Measurements from ENCODE around the gene LIMA1. TPM values are rescaled to one million over a fixed set of nuclear protein-coding genes. Genes with fewer than 3 reads are reported as not detected.

The LIMA1 gene
- total and polyA plus RNA-seq, 2 of the 4 experiments (the other 2 are of a cell fraction): 126 to 163 TPM

GRCh38 chr12:50246873-50247612 lies 36.3 kb downstream of the LIMA1 start (continued):
- TF ChIP-seq SMC3 (IDR thresholded peaks at IDR 0.05; ENCODE audit: low read depth, low read length) (0 out of 2 replicates have a peak, but pooled peaks have one; percentile 6), RAD21 (IDR thresholded peaks at IDR 0.05; ENCODE audit: low read length) (no peak), POLR2A (IDR thresholded peaks at IDR 0.05; ENCODE audit: low read depth, low read length) (no peak)

GRCh38 chr12:50246197-50246865 lies 37.0 kb downstream of the LIMA1 start:
- peak overlapping the region; percentile 94 for H4K91ac ChIP-seq (ENCODE audit: insufficient read depth, low read depth, low read length)
- no TSS peak for BruUV-seq (replicated peaks)
- H3K79me1 ChIP-seq (ENCODE audit: low read depth in 1 of 2, low read length in 2 of 2): peaks cover 11 to 35% of the 10 kb centered on the region in 2 experiments
- no peak overlapping the region for H3K4me2 ChIP-seq (ENCODE audit: low read depth, low read length)
- DNase-seq (no peak), ATAC-seq (ENCODE audit: low read depth) (no peak)
- H2AK5ac ChIP-seq (ENCODE audit: low read depth, low read length): peak overlapping the region; percentile 91
- peak overlapping the region; percentile 21; the same call in 1 of the 2 replicates for H3K9ac ChIP-seq (ENCODE audit: low read depth, low read length)
- no peak overlapping the region for H2AFZ ChIP-seq (replicated peaks; ENCODE audit: low read length, poor library complexity)
- POLR2A ChIA-PET (ENCODE audit: unreplicated experiment): no interaction called here
- H2BK20ac ChIP-seq (ENCODE audit: low read depth, low read length): peak overlapping the region; percentile 97
- intact Hi-C loops (cut with micrococcal nuclease): no loop called here
- H3K9me1 ChIP-seq (ENCODE audit: insufficient read depth, low read length): peaks cover 9% of the 10 kb centered on the region
- 92% methylated on average over 5 of the region's 7 CpGs; no CpG with 5 or more reads in 1 of the 2 experiments for WGBS, 2 experiments (ENCODE audit: extremely low coverage in 2 of 2, insufficient read length in 1 of 2)
- dilution Hi-C loops (cut with HindIII; ENCODE audit: low sequenced_read_pairs, unreplicated experiment): no loop called here
- in situ Hi-C loops (cut with MboI; ENCODE audit: low sequenced_read_pairs): no loop called here
- H3K9me3 ChIP-seq (ENCODE audit: control insufficient read depth, insufficient read depth, low read length): no peaks in the 10 kb centered on the region
- CTCF ChIA-PET: interaction anchor here (0.8 kb wide), 1 partner anchor 43 kb away, joined by 3 read pairs; no protein-coding TSS in a partner anchor
- peak overlapping the region; percentile 65 to 95 for H4K8ac ChIP-seq (ENCODE audit: low read depth in 2 of 2, low read length in 2 of 2)
- peak overlapping the region; percentile 91 for H3K14ac ChIP-seq (replicated peaks; ENCODE audit: low read depth, low read length)
- peak overlapping the region; percentile 95 for H2BK15ac ChIP-seq (ENCODE audit: low read depth, low read length)
- peak overlapping the region; percentile 92 for H2BK5ac ChIP-seq (ENCODE audit: low read depth, low read length, poor library complexity, severe bottlenecking)
- H2AK9ac ChIP-seq (replicated peaks; ENCODE audit: low read depth, low read length, poor library complexity): peak overlapping the region; percentile 45
- peak overlapping the region; percentile 94 for H3K4ac ChIP-seq (ENCODE audit: low read depth, low read length)
- H3K27me3 ChIP-seq (ENCODE audit: control insufficient read depth, insufficient read depth, low read length): no peaks in the 10 kb centered on the region
- H4K5ac ChIP-seq (ENCODE audit: low read depth, low read length): peak overlapping the region; percentile 45; the same call in 1 of the 2 replicates
- peak overlapping the region; percentile 57; the same call in 1 of the 2 replicates for H3K23ac ChIP-seq (ENCODE audit: low read depth, low read length)
- peaks cover 22% of the 10 kb centered on the region for H3K4me1 ChIP-seq (ENCODE audit: control insufficient read depth, insufficient read depth, low read length)
- H2BK120ac ChIP-seq (ENCODE audit: low read depth, low read length): peak overlapping the region; percentile 97
- no peak overlapping the region for H3K4me3 ChIP-seq (ENCODE audit: insufficient read depth, low read depth, low read length)
- H4K20me1 ChIP-seq (ENCODE audit: insufficient read depth, low read length): no peaks in the 10 kb centered on the region; the same call in 1 of the 2 replicates
- H3K36me3 ChIP-seq (ENCODE audit: control insufficient read depth, insufficient read depth, low read length): no peaks in the 10 kb centered on the region
- peak overlapping the region; percentile 73 for H3K56ac ChIP-seq (ENCODE audit: extremely low read depth, insufficient read depth, low read length)
- H3K27ac ChIP-seq (ENCODE audit: insufficient read depth, low read length): peak overlapping the region; percentile 83
- H3K18ac ChIP-seq (ENCODE audit: low read depth, low read length): peak overlapping the region; percentile 89
- TF ChIP-seq SMC3 (IDR thresholded peaks at IDR 0.05; ENCODE audit: low read depth, low read length) (no peak), BHLHE40 (IDR thresholded peaks at IDR 0.05; ENCODE audit: low read depth, low read length) (no peak), MAFK (IDR thresholded peaks at IDR 0.05; ENCODE audit: low read depth, low read length) (no peak), FOS (IDR thresholded peaks at IDR 0.05; ENCODE audit: low read depth, low read length) (no peak), MXI1 (IDR thresholded peaks at IDR 0.05; ENCODE audit: borderline replicate concordance, low read depth, low read length) (no peak), RCOR1 (IDR thresholded peaks at IDR 0.05; ENCODE audit: insufficient replicate concordance, low read length) (no peak), CTCF (conservative IDR thresholded peaks at IDR 0.05; ENCODE audit: low read depth, low read length) (no peak)
- TF ChIP-seq, protein P1, sequence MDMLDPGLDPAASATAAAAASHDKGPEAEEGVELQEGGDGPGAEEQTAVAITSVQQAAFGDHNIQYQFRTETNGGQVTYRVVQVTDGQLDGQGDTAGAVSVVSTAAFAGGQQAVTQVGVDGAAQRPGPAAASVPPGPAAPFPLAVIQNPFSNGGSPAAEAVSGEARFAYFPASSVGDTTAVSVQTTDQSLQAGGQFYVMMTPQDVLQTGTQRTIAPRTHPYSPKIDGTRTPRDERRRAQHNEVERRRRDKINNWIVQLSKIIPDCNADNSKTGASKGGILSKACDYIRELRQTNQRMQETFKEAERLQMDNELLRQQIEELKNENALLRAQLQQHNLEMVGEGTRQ (IDR thresholded peaks at IDR 0.05; ENCODE audit: low read depth, low read length): no peak
- TF ChIP-seq, protein P2, sequence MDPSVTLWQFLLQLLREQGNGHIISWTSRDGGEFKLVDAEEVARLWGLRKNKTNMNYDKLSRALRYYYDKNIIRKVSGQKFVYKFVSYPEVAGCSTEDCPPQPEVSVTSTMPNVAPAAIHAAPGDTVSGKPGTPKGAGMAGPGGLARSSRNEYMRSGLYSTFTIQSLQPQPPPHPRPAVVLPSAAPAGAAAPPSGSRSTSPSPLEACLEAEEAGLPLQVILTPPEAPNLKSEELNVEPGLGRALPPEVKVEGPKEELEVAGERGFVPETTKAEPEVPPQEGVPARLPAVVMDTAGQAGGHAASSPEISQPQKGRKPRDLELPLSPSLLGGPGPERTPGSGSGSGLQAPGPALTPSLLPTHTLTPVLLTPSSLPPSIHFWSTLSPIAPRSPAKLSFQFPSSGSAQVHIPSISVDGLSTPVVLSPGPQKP (IDR thresholded peaks at IDR 0.05; ENCODE audit: borderline replicate concordance, low read depth, low read length): no peak

Measured in IMR-90 (cell line).